Limb (tissue), 2 donors: ENCODE data around the gene SCARF1.

Experiments
- DNase-seq, 2 donors: peaks; one replicate each; pipeline ENCODE4 v3.0.0-alpha.2; 2016; ENCODE audit errors: extremely low spot score in 2 of 2

The SCARF1 gene

GRCh38 chr17:1648173-1648962 is 2.8 kb upstream of the SCARF1 start:
- peak; percentile 9 to 43 for DNase-seq

GRCh38 chr17:1647802-1648171 is 2.3 kb upstream of the SCARF1 start:
- no peak for DNase-seq

- DNase-seq: no peak
These were observed 805 bp upstream of the SCARF1 start for GRCh38 chr17:1646199-1646875.

GRCh38 chr17:1644493-1645206 is 882 bp downstream of the SCARF1 start:
- DNase-seq: no peak

- DNase-seq: no peak
These were observed 1.5 kb downstream of the SCARF1 start for GRCh38 chr17:1643999-1644492.

- DNase-seq: peak in 1 of 2 donors; percentile 68
These were observed 2.1 kb downstream of the SCARF1 start for GRCh38 chr17:1643293-1643998.

- no peak for DNase-seq
These were observed 4.5 kb downstream of the SCARF1 start for GRCh38 chr17:1641065-1641403.

GRCh38 chr17:1640329-1641064 is 5.0 kb downstream of the SCARF1 start:
- DNase-seq: no peak

GRCh38 chr17:1639549-1640180 is 5.9 kb downstream of the SCARF1 start:
- DNase-seq: no peak

- no peak for DNase-seq
These were observed 6.8 kb downstream of the SCARF1 start for GRCh38 chr17:1638624-1639300.

- DNase-seq: peak in 1 of 2 donors; percentile 76
These were observed 7.4 kb downstream of the SCARF1 start for GRCh38 chr17:1638171-1638590.

GRCh38 chr17:1636732-1637285 is 8.7 kb downstream of the SCARF1 start:
- no peak for DNase-seq

GRCh38 chr17:1635675-1636465 is 9.7 kb downstream of the SCARF1 start:
- no peak for DNase-seq

- DNase-seq: no peak
These were observed 10.5 kb downstream of the SCARF1 start for GRCh38 chr17:1634841-1635650.

GRCh38 chr17:1630662-1631061 is 14.9 kb downstream of the SCARF1 start:
- no peak for DNase-seq

- peak in 1 of 2 donors; percentile 55 for DNase-seq
These were observed 15.8 kb downstream of the SCARF1 start for GRCh38 chr17:1629504-1630310.
